Measurements from ENCODE around the gene CD164. TPM values are rescaled to one million over a fixed set of nuclear protein-coding genes. Genes with fewer than 3 reads are reported as not detected.

CD164 gene
- polyA plus RNA-seq, 1 donor (not counting 4 experiments of a cell fraction or from before 2014, with no cell fraction given) = 244 TPM

DNA sequence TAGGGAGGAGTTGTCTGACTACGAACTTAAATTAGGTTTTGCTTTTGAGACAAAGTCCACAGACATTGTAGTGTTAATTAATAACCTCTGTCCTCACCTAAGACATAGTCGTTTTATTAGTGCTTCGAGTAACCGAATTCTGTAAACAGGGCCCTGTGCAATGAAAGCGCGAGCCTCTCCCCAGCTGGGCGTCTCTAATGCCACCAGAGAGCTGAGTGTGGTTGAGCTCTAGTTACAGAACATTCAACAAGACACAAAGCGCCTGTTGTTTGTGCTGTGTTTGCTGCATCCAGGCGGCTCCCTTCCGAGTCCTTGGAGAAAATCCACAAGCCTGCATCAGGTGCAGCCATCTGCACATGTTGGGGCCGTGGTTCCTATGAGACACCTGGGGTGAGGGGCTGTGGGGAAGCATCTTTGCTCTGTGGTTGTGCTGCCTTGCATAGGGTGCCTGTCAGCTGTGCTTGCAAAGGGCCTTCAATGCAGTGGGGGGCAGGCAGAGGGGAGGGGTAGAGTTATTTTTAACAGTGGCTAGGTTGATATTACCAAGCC lies 63.9 kb downstream of the CD164 start:
- H3K4me2 ChIP-seq (ENCODE audit: control insufficient read depth, extremely low read depth, insufficient read depth, low read depth, low read length) = no peak overlapping the region
- DNase-seq (ENCODE audit: low read depth, low spot score) (no peak), FAIRE-seq (no peak)
- no peaks in the 10 kb centered on the region for H3K9me3 ChIP-seq (ENCODE audit: control insufficient read depth, low read depth, low read length)
- no peak overlapping the region for H3K4me3 ChIP-seq (ENCODE audit: control insufficient read depth in 2 of 3, extremely low read depth in 1 of 3, insufficient read depth in 2 of 3, low read depth in 1 of 3, low read length in 3 of 3)
- no peaks in the 10 kb centered on the region for H3K36me3 ChIP-seq (ENCODE audit: control insufficient read depth in 2 of 2, extremely low read depth in 1 of 2, insufficient read depth in 2 of 2, low read length in 2 of 2)
- dilution Hi-C loops (cut with MboI; ENCODE audit: extremely low pct_ligation_motif_present, low sequenced_read_pairs) = no loop called here
- H4K20me1 ChIP-seq (ENCODE audit: control insufficient read depth, extremely low read depth, insufficient read depth, low read length) = no peaks in the 10 kb centered on the region
- H3K4me1 ChIP-seq (ENCODE audit: control insufficient read depth, extremely low read depth, insufficient read depth, low read length) = peaks cover 7% of the 10 kb centered on the region
- no peak overlapping the region for H2AFZ ChIP-seq (ENCODE audit: control insufficient read depth, low read length)
- H3K27ac ChIP-seq (ENCODE audit: control insufficient read depth, insufficient read depth, low read length) = no peak overlapping the region
- no peaks in the 10 kb centered on the region for H3K79me2 ChIP-seq (ENCODE audit: control insufficient read depth, insufficient read depth, low read length)
- no peaks in the 10 kb centered on the region for H3K9me1 ChIP-seq (ENCODE audit: control insufficient read depth, extremely low read depth, insufficient read depth, low read length)
- TF ChIP-seq, protein P1, sequence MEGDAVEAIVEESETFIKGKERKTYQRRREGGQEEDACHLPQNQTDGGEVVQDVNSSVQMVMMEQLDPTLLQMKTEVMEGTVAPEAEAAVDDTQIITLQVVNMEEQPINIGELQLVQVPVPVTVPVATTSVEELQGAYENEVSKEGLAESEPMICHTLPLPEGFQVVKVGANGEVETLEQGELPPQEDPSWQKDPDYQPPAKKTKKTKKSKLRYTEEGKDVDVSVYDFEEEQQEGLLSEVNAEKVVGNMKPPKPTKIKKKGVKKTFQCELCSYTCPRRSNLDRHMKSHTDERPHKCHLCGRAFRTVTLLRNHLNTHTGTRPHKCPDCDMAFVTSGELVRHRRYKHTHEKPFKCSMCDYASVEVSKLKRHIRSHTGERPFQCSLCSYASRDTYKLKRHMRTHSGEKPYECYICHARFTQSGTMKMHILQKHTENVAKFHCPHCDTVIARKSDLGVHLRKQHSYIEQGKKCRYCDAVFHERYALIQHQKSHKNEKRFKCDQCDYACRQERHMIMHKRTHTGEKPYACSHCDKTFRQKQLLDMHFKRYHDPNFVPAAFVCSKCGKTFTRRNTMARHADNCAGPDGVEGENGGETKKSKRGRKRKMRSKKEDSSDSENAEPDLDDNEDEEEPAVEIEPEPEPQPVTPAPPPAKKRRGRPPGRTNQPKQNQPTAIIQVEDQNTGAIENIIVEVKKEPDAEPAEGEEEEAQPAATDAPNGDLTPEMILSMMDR (optimal IDR thresholded peaks at IDR 0.05 in 1 of 3, IDR thresholded peaks at IDR 0.05 in 1 of 3, conservative IDR thresholded peaks at IDR 0.05 in 1 of 3; ENCODE audit: extremely low read depth in 1 of 3, insufficient read depth in 2 of 3, low read length in 3 of 3) = no peak
- no peak for TF ChIP-seq EZH2 (IDR thresholded peaks at IDR 0.05; ENCODE audit: low read length)
- H3K27me3 ChIP-seq (ENCODE audit: control insufficient read depth, extremely low read depth, insufficient read depth, low read length) = no peaks in the 10 kb centered on the region
- no peak overlapping the region for H3K9ac ChIP-seq (ENCODE audit: control insufficient read depth, extremely low read depth, insufficient read depth, low read length)

DNA sequence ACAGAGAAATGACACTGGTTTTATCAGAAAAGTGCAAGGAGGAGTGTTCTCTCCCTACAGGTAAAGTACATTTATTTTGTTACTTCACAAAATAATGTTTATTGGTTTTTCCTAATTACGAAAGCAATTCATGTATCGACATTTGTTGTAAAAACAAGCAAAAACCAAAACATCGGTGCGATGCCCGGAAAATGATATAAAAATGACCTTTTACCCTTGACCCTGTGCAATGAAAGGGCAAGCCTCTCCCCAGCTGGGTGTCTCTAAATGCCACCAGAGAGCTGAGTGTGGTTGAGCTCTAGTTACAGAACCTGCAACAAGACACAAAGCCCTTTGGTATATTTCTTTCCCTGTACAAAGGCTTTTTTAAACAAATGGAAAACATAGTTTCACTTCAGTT lies 65.4 kb downstream of the CD164 start:
- H3K27ac ChIP-seq (ENCODE audit: control insufficient read depth, insufficient read depth, low read length) = no peak overlapping the region

More for the DNA sequence above, 65.4 kb downstream of the CD164 start:
- Histone ChIP-seq H3K36me3 (ENCODE audit: control insufficient read depth in 2 of 2, extremely low read depth in 1 of 2, insufficient read depth in 2 of 2, low read length in 2 of 2) (no peaks in the 10 kb centered on the region), H3K9me3 (ENCODE audit: control insufficient read depth, low read depth, low read length) (no peaks in the 10 kb centered on the region), H3K27me3 (ENCODE audit: control insufficient read depth, extremely low read depth, insufficient read depth, low read length) (no peaks in the 10 kb centered on the region), H3K9ac (ENCODE audit: control insufficient read depth, extremely low read depth, insufficient read depth, low read length) (no peak overlapping the region), H3K4me2 (ENCODE audit: control insufficient read depth, extremely low read depth, insufficient read depth, low read depth, low read length) (no peak overlapping the region), H3K9me1 (ENCODE audit: control insufficient read depth, extremely low read depth, insufficient read depth, low read length) (no peaks in the 10 kb centered on the region), H2AFZ (ENCODE audit: control insufficient read depth, low read length) (no peak overlapping the region), H3K79me2 (ENCODE audit: control insufficient read depth, insufficient read depth, low read length) (no peaks in the 10 kb centered on the region), H3K4me3 (ENCODE audit: control insufficient read depth in 2 of 3, extremely low read depth in 1 of 3, insufficient read depth in 2 of 3, low read depth in 1 of 3, low read length in 3 of 3) (no peak overlapping the region), H4K20me1 (ENCODE audit: control insufficient read depth, extremely low read depth, insufficient read depth, low read length) (no peaks in the 10 kb centered on the region), H3K4me1 (ENCODE audit: control insufficient read depth, extremely low read depth, insufficient read depth, low read length) (no peaks in the 10 kb centered on the region)
- TF ChIP-seq EZH2 (IDR thresholded peaks at IDR 0.05; ENCODE audit: low read length) = no peak
- TF ChIP-seq, protein P1 (optimal IDR thresholded peaks at IDR 0.05 in 1 of 3, IDR thresholded peaks at IDR 0.05 in 1 of 3, conservative IDR thresholded peaks at IDR 0.05 in 1 of 3; ENCODE audit: extremely low read depth in 1 of 3, insufficient read depth in 2 of 3, low read length in 3 of 3) = no peak
- dilution Hi-C loops (cut with MboI; ENCODE audit: extremely low pct_ligation_motif_present, low sequenced_read_pairs) = no loop called here
- DNase-seq (ENCODE audit: low read depth, low spot score) = no peak
- FAIRE-seq = no peak

Other genes starting within 250 kb of the CD164 start
- 0.82 to 1.4 TPM (median 1.3 TPM) in 3 replicates for gene PPIL6, start 58.2 kb upstream of the CD164 start, polyA plus RNA-seq
- 11.7 to 15.8 TPM (median 13.2 TPM) in 3 replicates for gene SMPD2, start 58.3 kb upstream of the CD164 start, polyA plus RNA-seq
- 25.6 to 37.6 TPM (median 29.8 TPM) in 3 replicates for gene MICAL1, start 73.3 kb upstream of the CD164 start, polyA plus RNA-seq
- gene ZBTB24, start 100.8 kb upstream of the CD164 start, polyA plus RNA-seq = 3.0 to 5.1 TPM (median 4.6 TPM) in 3 replicates

All from keratinocyte (primary cell).